ENCODE measurements around the gene DHX36. TPM values are rescaled to one million over a fixed set of nuclear protein-coding genes. Genes with fewer than 3 reads are reported as not detected.

Gene DHX36
- total RNA-seq, 1 donor from 2014 or later: 93.3 TPM

- DNase-seq: no peak
- no peaks in the 10 kb centered on the region for H3K4me1 Mint-ChIP-seq
- H3K36me3 Mint-ChIP-seq (ENCODE audit: low read depth): no peaks in the 10 kb centered on the region
- H3K27me3 Mint-ChIP-seq: peaks cover 10% of the 10 kb centered on the region
- H3K9me3 Mint-ChIP-seq: no peaks in the 10 kb centered on the region
- intact Hi-C loops (cut with micrococcal nuclease): no loop called here
- no peak overlapping the region for H3K4me3 Mint-ChIP-seq
- H3K27ac Mint-ChIP-seq: no peak overlapping the region
These were observed 98.8 kb downstream of the DHX36 start for GRCh38 chr3:154225536-154225935.

GRCh38 chr3:154224866-154225265, 99.4 kb downstream of the DHX36 start:
- Mint-ChIP-seq H3K36me3 (ENCODE audit: low read depth) (no peaks in the 10 kb centered on the region), H3K4me3 (no peak overlapping the region), H3K9me3 (no peaks in the 10 kb centered on the region), H3K27ac (no peak overlapping the region), H3K27me3 (peaks cover 9% of the 10 kb centered on the region), H3K4me1 (no peaks in the 10 kb centered on the region)
- DNase-seq: no peak
- intact Hi-C loops (cut with micrococcal nuclease): no loop called here

GRCh38 chr3:154224366-154224765, 99.9 kb downstream of the DHX36 start:
- intact Hi-C loops (cut with micrococcal nuclease): no loop called here

GRCh38 chr3:154223519-154223918, 100.8 kb downstream of the DHX36 start:
- H3K4me3 Mint-ChIP-seq: no peak overlapping the region
- no peak overlapping the region for H3K27ac Mint-ChIP-seq
- no peaks in the 10 kb centered on the region for H3K36me3 Mint-ChIP-seq (ENCODE audit: low read depth)
- H3K4me1 Mint-ChIP-seq: no peaks in the 10 kb centered on the region
- H3K27me3 Mint-ChIP-seq: peaks cover 9% of the 10 kb centered on the region
- DNase-seq: no peak
- H3K9me3 Mint-ChIP-seq: no peaks in the 10 kb centered on the region
- intact Hi-C loops (cut with micrococcal nuclease): no loop called here

More at GRCh38 chr3:154224366-154224765, 99.9 kb downstream of the DHX36 start:
- Mint-ChIP-seq H3K4me1 (no peaks in the 10 kb centered on the region), H3K27me3 (peaks cover 9% of the 10 kb centered on the region), H3K4me3 (no peak overlapping the region), H3K9me3 (no peaks in the 10 kb centered on the region), H3K27ac (no peak overlapping the region), H3K36me3 (ENCODE audit: low read depth) (no peaks in the 10 kb centered on the region)
- no peak for DNase-seq

Other genes with a start within 250 kb of the DHX36 start
- 0.09 and 0.12 TPM in 2 replicates for gene ARHGEF26, start 203.1 kb downstream of the DHX36 start, total RNA-seq
- gene GPR149, start 105.7 kb upstream of the DHX36 start, total RNA-seq: not detected in 2 replicates

Data from activated CD4-positive, alpha-beta T cell treated with anti-CD3 and anti-CD28 coated beads, Interleukin-2, amount 10 ng/mL, durations not matched to agents 24 days and 14 days (primary cell).